WTC11 (cell line): ENCODE measurements around the gene UBE2L3.
"Not testable (repeated sequence)": the region's sequence is repeated elsewhere in the genome, so short reads cannot be mapped to it uniquely, and the experiment has no call there.

Source experiments
- AFF4 ChIP-seq: sonication (generic); formaldehyde crosslinking; IDR thresholded peaks from 2 replicates; pipeline ENCODE4 v1.8.1; 2023; ENCODE audit warnings: mild to moderate bottlenecking, missing genetic modification reagents, borderline replicate concordance
- ATF3 ChIP-seq: sonication (generic); formaldehyde crosslinking; conservative IDR thresholded peaks from 2 replicates; pipeline ENCODE4 v1.8.1; 2022; ENCODE audit warnings: mild to moderate bottlenecking, missing genetic modification reagents
- CTCF ChIP-seq: fragments of 200-600 bp; IDR thresholded peaks from 2 replicates; pipeline ENCODE4 v1.8.0; 2022; ENCODE audit warnings: antibody characterized with exemption
- ERG ChIP-seq: fragments of 250-450 bp; sonication (Bioruptor Pico); IDR thresholded peaks from 2 replicates; pipeline ENCODE4 v1.8.0; 2021; ENCODE audit warnings: mild to moderate bottlenecking
- GRHL2 ChIP-seq: fragments of 250-450 bp; sonication (Bioruptor Pico); IDR thresholded peaks from 2 replicates; pipeline ENCODE4 v1.8.0; 2022; ENCODE audit warnings: mild to moderate bottlenecking, moderate library complexity; ENCODE audit not compliant: insufficient replicate concordance, severe bottlenecking
- JUN ChIP-seq: sonication (generic); formaldehyde crosslinking; IDR thresholded peaks from 2 replicates; pipeline ENCODE4 v1.8.0; 2023; ENCODE audit warnings: mild to moderate bottlenecking, missing genetic modification reagents
- MAX ChIP-seq: sonication (generic); formaldehyde crosslinking; IDR thresholded peaks from 2 replicates; pipeline ENCODE4 v1.8.0; 2022; ENCODE audit warnings: mild to moderate bottlenecking, missing genetic modification reagents
- PREB ChIP-seq: sonication (generic); formaldehyde crosslinking; IDR thresholded peaks from 2 replicates; pipeline ENCODE4 v1.8.1; 2022; ENCODE audit warnings: mild to moderate bottlenecking, missing genetic modification reagents, moderate library complexity, borderline replicate concordance
- USF1 ChIP-seq: sonication (generic); formaldehyde crosslinking; IDR thresholded peaks from 2 replicates; pipeline ENCODE4 v1.8.0; 2022; ENCODE audit warnings: mild to moderate bottlenecking, missing genetic modification reagents
- ZNF219 ChIP-seq: sonication (generic); formaldehyde crosslinking; IDR thresholded peaks from 2 replicates; pipeline ENCODE4 v1.8.0; 2023; ENCODE audit warnings: missing genetic modification reagents, mild to moderate bottlenecking, borderline replicate concordance
- ZNF232 ChIP-seq: sonication (generic); formaldehyde crosslinking; IDR thresholded peaks from 2 replicates; pipeline ENCODE4 v1.8.0; 2022; ENCODE audit warnings: mild to moderate bottlenecking, missing genetic modification reagents

GRCh38 chr22:21549558-21549957, 18.0 kb upstream of the UBE2L3 start:
- TF ChIP-seq ATF3 (CRISPR knock-in tag); GRHL2 (CRISPR knock-in tag); AFF4 (CRISPR knock-in tag); CTCF; MAX (CRISPR knock-in tag); ERG (CRISPR knock-in tag); USF1 (CRISPR knock-in tag); PREB (CRISPR knock-in tag); ZNF219 (CRISPR knock-in tag); JUN (CRISPR knock-in tag); ZNF232: not testable (repeated sequence)
